ENCODE results near the gene C2orf78. TPM values are rescaled to one million over a fixed set of nuclear protein-coding genes. Genes with fewer than 3 reads are reported as not detected.

C2orf78 gene
- total and polyA plus RNA-seq, 10 of the 15 experiments (the other 5 are each of a cell fraction or from before 2014, with no cell fraction given): 0.08 to 0.82 (median 0.40) TPM

DNA sequence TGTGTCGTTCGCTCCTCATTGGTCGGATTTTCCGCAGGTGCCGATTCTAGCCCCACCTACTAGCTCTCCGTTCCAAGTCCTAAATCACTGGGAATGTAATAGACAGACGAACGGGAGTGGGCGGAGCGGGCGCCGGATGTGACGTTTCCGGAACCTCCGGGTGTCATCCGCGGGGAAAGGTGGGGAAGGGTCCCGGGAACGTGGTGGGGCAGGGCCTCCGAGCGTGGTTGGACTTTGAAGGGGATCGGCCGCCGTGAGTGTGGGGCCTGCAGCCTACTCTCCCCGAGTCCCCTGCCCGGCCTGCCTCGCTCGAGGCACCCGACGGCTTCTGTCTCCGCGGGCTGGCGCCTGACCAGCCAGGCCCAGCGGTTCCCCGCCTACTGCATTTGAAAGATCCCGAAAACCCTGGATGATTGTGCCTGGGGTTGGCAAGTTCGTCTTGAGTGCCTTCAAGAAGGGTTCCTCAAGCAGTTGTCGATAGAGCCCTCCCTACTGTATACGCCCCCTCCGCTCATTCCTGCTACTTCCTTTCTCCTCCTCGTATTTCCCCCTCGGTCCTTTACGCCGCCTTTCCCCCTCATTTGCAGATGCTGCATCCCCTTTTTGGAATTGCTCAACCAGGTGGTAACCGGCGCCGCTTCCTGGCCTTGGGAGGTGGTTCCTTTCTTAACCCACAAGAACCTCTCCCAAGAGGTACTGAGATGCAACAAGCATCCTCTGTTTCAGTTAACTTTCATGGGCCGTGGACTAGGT is 45.0 kb downstream of the C2orf78 start, which contains the start of gene STAMBP (continued):
- no peak for TF ChIP-seq BCL3 (IDR thresholded peaks at IDR 0.05; ENCODE audit: borderline replicate concordance, insufficient read depth, low read depth, low read length, poor library complexity, severe bottlenecking)
- TF ChIP-seq, protein P1, sequence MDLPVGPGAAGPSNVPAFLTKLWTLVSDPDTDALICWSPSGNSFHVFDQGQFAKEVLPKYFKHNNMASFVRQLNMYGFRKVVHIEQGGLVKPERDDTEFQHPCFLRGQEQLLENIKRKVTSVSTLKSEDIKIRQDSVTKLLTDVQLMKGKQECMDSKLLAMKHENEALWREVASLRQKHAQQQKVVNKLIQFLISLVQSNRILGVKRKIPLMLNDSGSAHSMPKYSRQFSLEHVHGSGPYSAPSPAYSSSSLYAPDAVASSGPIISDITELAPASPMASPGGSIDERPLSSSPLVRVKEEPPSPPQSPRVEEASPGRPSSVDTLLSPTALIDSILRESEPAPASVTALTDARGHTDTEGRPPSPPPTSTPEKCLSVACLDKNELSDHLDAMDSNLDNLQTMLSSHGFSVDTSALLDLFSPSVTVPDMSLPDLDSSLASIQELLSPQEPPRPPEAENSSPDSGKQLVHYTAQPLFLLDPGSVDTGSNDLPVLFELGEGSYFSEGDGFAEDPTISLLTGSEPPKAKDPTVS (IDR thresholded peaks at IDR 0.05; ENCODE audit: low read depth, low read length): no peak
- TF ChIP-seq NR2F1 (conservative IDR thresholded peaks at IDR 0.05): peak; percentile 50; the same call in 1 of the 2 replicates
- peak; percentile 89 for TF ChIP-seq NFYB (IDR thresholded peaks at IDR 0.05; ENCODE audit: insufficient read depth, low read depth, low read length)
- peak; percentile 80 for TF ChIP-seq NKRF (conservative IDR thresholded peaks at IDR 0.05)
- no peak for TF ChIP-seq ZBED1 (IDR thresholded peaks at IDR 0.05; ENCODE audit: borderline replicate concordance)
- TF ChIP-seq MTA3 (IDR thresholded peaks at IDR 0.05; ENCODE audit: borderline replicate concordance, low read length): no peak
- TF ChIP-seq HDAC2 (IDR thresholded peaks at IDR 0.05): no peak
- 0 out of 2 replicates have a peak, but pooled peaks have one; percentile 21 for TF ChIP-seq SPI1 (IDR thresholded peaks at IDR 0.05; ENCODE audit: borderline replicate concordance, insufficient read depth, low read depth, low read length)
- peak; percentile 38; the same call in 1 of the 2 replicates for TF ChIP-seq ATF7 (IDR thresholded peaks at IDR 0.05; ENCODE audit: low read depth)
- no peak for TF ChIP-seq HDAC6 (IDR thresholded peaks at IDR 0.05; ENCODE audit: unreplicated experiment)
- no peak for TF ChIP-seq CBFB (IDR thresholded peaks at IDR 0.05; ENCODE audit: low read depth)
- TF ChIP-seq IRF4 (IDR thresholded peaks at IDR 0.05; ENCODE audit: low read depth, low read length): peak; percentile 5; the same call in 1 of the 2 replicates
- peak; percentile 80 for TF ChIP-seq POLR2A (IDR thresholded peaks at IDR 0.05; ENCODE audit: low read depth, low read length)
- peak; percentile 66 to 77 for TF ChIP-seq IKZF2 (IDR thresholded peaks at IDR 0.05)
- no peak for TF ChIP-seq ATF2 (IDR thresholded peaks at IDR 0.05; ENCODE audit: low read length)
- TF ChIP-seq TAF1 (IDR thresholded peaks at IDR 0.05; ENCODE audit: borderline replicate concordance, low read depth, low read length): no peak
- 0 out of 2 replicates have a peak, but pooled peaks have one; percentile 14 for TF ChIP-seq TARDBP (IDR thresholded peaks at IDR 0.05; ENCODE audit: borderline replicate concordance)
- peak; percentile 12 for TF ChIP-seq FOS (IDR thresholded peaks at IDR 0.05; ENCODE audit: borderline replicate concordance, extremely low read depth, insufficient read length)
- peak; percentile 47; the same call in 1 of the 2 replicates for TF ChIP-seq RB1 (IDR thresholded peaks at IDR 0.05; ENCODE audit: borderline replicate concordance)
- no peak; the same call in 1 of the 2 replicates for TF ChIP-seq MTA2 (IDR thresholded peaks at IDR 0.05; ENCODE audit: low read depth)
- 0 out of 2 replicates have a peak, but pooled peaks have one; percentile 39 for TF ChIP-seq EED (IDR thresholded peaks at IDR 0.05; ENCODE audit: low read depth)
- peak; percentile 71; the same call in 1 of the 2 replicates for TF ChIP-seq HDGF (IDR thresholded peaks at IDR 0.05)
- no peak for TF ChIP-seq ETV6 (conservative IDR thresholded peaks at IDR 0.05 in 1 of 2, IDR thresholded peaks at IDR 0.05 in 1 of 2; ENCODE audit: borderline replicate concordance in 1 of 2, low read depth in 1 of 2)
- no peak for TF ChIP-seq SRF (IDR thresholded peaks at IDR 0.05; ENCODE audit: low read depth in 2 of 2, low read length in 2 of 2)
- TF ChIP-seq POU2F2 (IDR thresholded peaks at IDR 0.05; ENCODE audit: borderline replicate concordance, low read depth, low read length): no peak
